ENCODE data around the gene NOCT. TPM values are rescaled to one million over a fixed set of nuclear protein-coding genes. Genes with fewer than 3 reads are reported as not detected.

Gene NOCT
- total and polyA plus RNA-seq, 10 donors: 0.37 to 12.4 (median 4.1) TPM

DNA sequence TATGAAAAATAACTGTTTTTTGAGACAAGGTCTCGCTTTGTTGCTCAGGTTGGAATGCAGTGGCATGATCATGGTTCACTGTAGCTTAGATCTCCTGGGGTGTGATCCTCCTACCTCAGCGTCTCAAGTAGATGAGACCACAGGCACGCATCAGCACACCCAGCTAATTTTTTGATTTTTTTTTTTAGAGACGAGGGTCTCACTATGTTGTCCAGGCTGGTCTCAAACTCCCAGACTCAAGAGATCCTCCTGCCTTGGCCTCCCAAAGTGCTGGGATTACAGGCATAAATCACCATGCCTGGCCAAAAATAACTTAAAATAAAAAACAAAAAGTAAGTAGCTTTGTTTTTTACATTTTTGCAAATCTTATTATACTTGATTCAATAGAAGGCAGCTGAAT lies 63.3 kb downstream of the NOCT start:
- no peak for DNase-seq
- Histone ChIP-seq H3K27ac (no peak overlapping the region), H3K9me3 (no peaks in the 10 kb centered on the region), H3K4me3 (no peak overlapping the region), H3K27me3 (replicated peaks in 1 of 7) (no peaks in the 10 kb centered on the region), H3K36me3 (peaks cover 0 to 13% (median 3%) of the 10 kb centered on the region in 6 donors), H3K4me1 (peaks cover 38 to 88% (median 84%) of the 10 kb centered on the region in 6 donors)
- 80 to 91% (median 87%) methylated on average over 4 of the region's 4 CpGs for WGBS, 5 donors
- TF ChIP-seq POLR2AphosphoS5 (IDR thresholded peaks at IDR 0.05) (no peak), POLR2A (IDR thresholded peaks at IDR 0.05) (no peak)
- TF ChIP-seq, protein P1, sequence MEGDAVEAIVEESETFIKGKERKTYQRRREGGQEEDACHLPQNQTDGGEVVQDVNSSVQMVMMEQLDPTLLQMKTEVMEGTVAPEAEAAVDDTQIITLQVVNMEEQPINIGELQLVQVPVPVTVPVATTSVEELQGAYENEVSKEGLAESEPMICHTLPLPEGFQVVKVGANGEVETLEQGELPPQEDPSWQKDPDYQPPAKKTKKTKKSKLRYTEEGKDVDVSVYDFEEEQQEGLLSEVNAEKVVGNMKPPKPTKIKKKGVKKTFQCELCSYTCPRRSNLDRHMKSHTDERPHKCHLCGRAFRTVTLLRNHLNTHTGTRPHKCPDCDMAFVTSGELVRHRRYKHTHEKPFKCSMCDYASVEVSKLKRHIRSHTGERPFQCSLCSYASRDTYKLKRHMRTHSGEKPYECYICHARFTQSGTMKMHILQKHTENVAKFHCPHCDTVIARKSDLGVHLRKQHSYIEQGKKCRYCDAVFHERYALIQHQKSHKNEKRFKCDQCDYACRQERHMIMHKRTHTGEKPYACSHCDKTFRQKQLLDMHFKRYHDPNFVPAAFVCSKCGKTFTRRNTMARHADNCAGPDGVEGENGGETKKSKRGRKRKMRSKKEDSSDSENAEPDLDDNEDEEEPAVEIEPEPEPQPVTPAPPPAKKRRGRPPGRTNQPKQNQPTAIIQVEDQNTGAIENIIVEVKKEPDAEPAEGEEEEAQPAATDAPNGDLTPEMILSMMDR (IDR thresholded peaks at IDR 0.05 in 8 of 11, conservative IDR thresholded peaks at IDR 0.05 in 3 of 11): no peak
- intact Hi-C loops (cut with DNase I; ENCODE audit: low total_unique reads): no loop called here

DNA sequence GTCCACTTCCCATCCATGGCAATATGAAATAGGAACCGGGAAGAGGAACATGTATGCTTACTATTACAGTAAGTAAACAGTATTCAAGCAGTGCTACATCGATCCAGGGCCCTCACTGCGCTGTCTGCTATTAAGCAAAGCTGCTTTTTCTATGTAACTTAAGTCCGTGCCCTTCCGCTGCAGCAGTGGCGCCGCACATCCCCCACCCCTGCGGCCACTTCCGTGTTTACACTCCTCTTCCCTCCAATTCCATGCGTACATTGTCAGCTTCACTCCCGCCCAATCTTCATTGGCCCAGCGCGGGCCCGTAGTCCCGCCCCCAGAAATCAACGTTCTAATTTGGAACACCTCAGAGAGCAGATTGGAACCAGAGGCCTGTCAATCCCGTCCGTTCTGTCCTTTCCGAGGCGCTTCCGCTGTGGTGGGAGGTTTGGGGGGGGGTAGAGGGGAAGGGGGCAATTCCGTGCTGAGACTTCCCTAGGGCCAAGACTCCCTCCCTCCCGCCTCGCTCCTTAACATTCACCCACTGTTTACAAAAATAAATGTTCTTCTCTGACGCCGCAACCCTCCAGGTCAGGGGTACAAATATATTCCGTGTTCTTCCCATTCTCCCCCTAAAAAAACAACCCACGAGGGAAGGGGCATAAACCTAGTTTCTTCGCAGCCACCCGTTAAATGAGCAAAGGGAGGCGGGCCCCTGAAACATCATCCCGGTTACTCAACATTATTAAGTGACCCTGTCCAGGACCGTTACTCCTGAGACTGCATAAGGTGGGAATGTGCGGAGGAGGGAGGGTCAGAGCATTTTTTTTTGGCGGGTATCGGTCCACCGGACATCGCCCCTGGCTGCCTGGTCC lies 67.4 kb downstream of the NOCT start:
- intact Hi-C loops (cut with DNase I; ENCODE audit: low total_unique reads): loop anchor here (10.0 kb wide), 1 partner anchor 48 kb away; no protein-coding TSS in a partner anchor
- WGBS, 5 donors: 0% methylated on average over 38 of the region's 38 CpGs
- Histone ChIP-seq H3K4me3 (peak overlapping the region; percentile 57 to 96 (median 88)), H3K36me3 (no peaks in the 10 kb centered on the region), H3K4me1 (peaks cover 32 to 63% (median 59%) of the 10 kb centered on the region in 6 donors), H3K27ac (peak overlapping the region; percentile 90 to 97 (median 96)), H3K9me3 (no peaks in the 10 kb centered on the region), H3K27me3 (replicated peaks in 1 of 7) (no peaks in the 10 kb centered on the region)
- DNase-seq: peak; percentile 98
- TF ChIP-seq POLR2A (IDR thresholded peaks at IDR 0.05) (no peak), POLR2AphosphoS5 (IDR thresholded peaks at IDR 0.05) (peak; percentile 79 to 93 (median 89))
- TF ChIP-seq, protein P1 (IDR thresholded peaks at IDR 0.05 in 8 of 11, conservative IDR thresholded peaks at IDR 0.05 in 3 of 11): peak in 3 of 11 experiments; percentile 12 to 39 (median 26)

DNA sequence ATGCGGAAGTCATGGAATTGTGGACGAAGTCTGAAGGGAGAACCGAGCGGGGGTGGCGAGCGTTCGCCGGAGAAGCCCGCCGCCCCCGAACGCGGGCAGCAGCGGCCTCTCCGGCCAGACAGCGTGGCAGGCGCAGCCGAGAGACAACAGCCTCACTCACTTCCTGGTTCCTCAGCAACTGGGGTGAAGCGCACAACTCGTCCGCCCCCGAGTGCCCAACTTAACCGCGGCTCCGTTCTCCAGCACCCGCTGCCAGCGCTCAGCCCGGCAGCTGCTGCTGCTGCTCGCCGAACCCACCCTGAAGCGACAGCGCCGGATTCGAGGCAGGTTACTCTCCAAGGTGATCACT lies 68.0 kb downstream of the NOCT start:
- H3K4me1 ChIP-seq: peaks cover 27 to 57% (median 52%) of the 10 kb centered on the region in 6 donors
- intact Hi-C loops (cut with DNase I; ENCODE audit: low total_unique reads): loop anchor here (10.0 kb wide), 1 partner anchor 49 kb away; no protein-coding TSS in a partner anchor
- no peaks in the 10 kb centered on the region for H3K27me3 ChIP-seq (replicated peaks in 1 of 7)
- DNase-seq: peak; percentile 94
- H3K36me3 ChIP-seq: no peaks in the 10 kb centered on the region
- H3K27ac ChIP-seq: peak overlapping the region; percentile 90 to 97 (median 96)
- H3K4me3 ChIP-seq: peak overlapping the region; percentile 57 to 96 (median 88)
- TF ChIP-seq, protein P1 (IDR thresholded peaks at IDR 0.05 in 8 of 11, conservative IDR thresholded peaks at IDR 0.05 in 3 of 11): peak in 1 of 11 experiments; percentile 30
- peak in 1 of 3 donors; percentile 28 for TF ChIP-seq POLR2A (IDR thresholded peaks at IDR 0.05)
- TF ChIP-seq POLR2AphosphoS5 (IDR thresholded peaks at IDR 0.05): peak in 1 of 3 donors; percentile 79
- no peaks in the 10 kb centered on the region for H3K9me3 ChIP-seq
- WGBS, 5 donors: 0 to 2% (median 0%) methylated on average over 10 to 34 of the region's 34 CpGs

All from spleen (tissue), 11 donors.